SK-N-SH treated with all-trans-retinoic acid at 6 μM for 48 hours (cell line): ENCODE measurements around the gene RAD52.

Experiments
- BACH2 ChIP-seq: fragments of 250-450 bp; sonication (Bioruptor Pico); IDR thresholded peaks from 2 replicates; pipeline ENCODE4 v1.9.0; 2021; ENCODE audit warnings: mild to moderate bottlenecking, borderline replicate concordance
- CREB5 ChIP-seq: fragments of 250-450 bp; sonication (Bioruptor Pico); IDR thresholded peaks from 2 replicates; pipeline ENCODE4 v1.5.1; 2020; ENCODE audit warnings: low read depth, mild to moderate bottlenecking, moderate library complexity
- GLIS3 ChIP-seq: fragments of 250-450 bp; sonication (Bioruptor Pico); IDR thresholded peaks from 2 replicates; pipeline ENCODE4 v1.5.0; 2020; ENCODE audit warnings: mild to moderate bottlenecking, moderate library complexity
- ISL1 ChIP-seq: fragments of 250-450 bp; sonication (Bioruptor Pico); IDR thresholded peaks from 2 replicates; pipeline ENCODE4 v2.1.2; 2022; ENCODE audit warnings: mild to moderate bottlenecking, moderate library complexity
- PATZ1 ChIP-seq: fragments of 250-450 bp; sonication (Bioruptor Pico); IDR thresholded peaks from 2 replicates; pipeline ENCODE4 v1.8.0; 2020; ENCODE audit warnings: mild to moderate bottlenecking, moderate library complexity, borderline replicate concordance
- RARB ChIP-seq: fragments of 250-450 bp; sonication (Bioruptor Pico); IDR thresholded peaks from 2 replicates; pipeline ENCODE4 v1.8.0; 2021; ENCODE audit warnings: mild to moderate bottlenecking, moderate library complexity
- TCF4 ChIP-seq: fragments of 250-450 bp; sonication (Bioruptor Pico); IDR thresholded peaks from 2 replicates; pipeline ENCODE4 v1.8.0; 2021; ENCODE audit warnings: mild to moderate bottlenecking, moderate library complexity, borderline replicate concordance
- TOX ChIP-seq: fragments of 250-450 bp; sonication (Bioruptor Pico); IDR thresholded peaks from 2 replicates; pipeline ENCODE4 v1.8.0; 2021; ENCODE audit warnings: mild to moderate bottlenecking, moderate library complexity, borderline replicate concordance
- ZC3H10 ChIP-seq: fragments of 250-450 bp; sonication (Bioruptor Pico); IDR thresholded peaks from 2 replicates; pipeline ENCODE4 v1.5.1; 2021; ENCODE audit warnings: mild to moderate bottlenecking, moderate library complexity
- ZFP3 ChIP-seq: fragments of 250-450 bp; sonication (Bioruptor Pico); IDR thresholded peaks from 2 replicates; pipeline ENCODE4 v1.5.0; 2020; ENCODE audit warnings: mild to moderate bottlenecking, moderate library complexity
- ZNF565 ChIP-seq: fragments of 450-650 bp; formaldehyde crosslinking; conservative IDR thresholded peaks from 2 replicates; pipeline ENCODE4 v1.5.0; 2020; ENCODE audit warnings: low read depth, mild to moderate bottlenecking, moderate library complexity
- ZNF70 ChIP-seq: fragments of 450-650 bp; formaldehyde crosslinking; IDR thresholded peaks from 2 replicates; pipeline ENCODE4 v1.5.0; 2020; ENCODE audit warnings: mild to moderate bottlenecking, moderate library complexity
- ZNF8 ChIP-seq: fragments of 450-650 bp; formaldehyde crosslinking; IDR thresholded peaks from 2 replicates; pipeline ENCODE4 v1.5.0; 2020; ENCODE audit warnings: mild to moderate bottlenecking, moderate library complexity

GRCh38 chr12:938810-939209 lies 10.7 kb downstream of the RAD52 start:
- TF ChIP-seq ZFP3 (CRISPR knock-in tag): no peak
- TF ChIP-seq PATZ1: no peak
- no peak for TF ChIP-seq TOX (CRISPR knock-in tag)
- TF ChIP-seq BACH2 (CRISPR knock-in tag): no peak
- TF ChIP-seq RARB (CRISPR knock-in tag): no peak
- TF ChIP-seq ZC3H10: no peak
- TF ChIP-seq GLIS3: no peak
- no peak for TF ChIP-seq CREB5 (CRISPR knock-in tag)
- TF ChIP-seq ZNF70 (CRISPR knock-in tag): no peak
- no peak for TF ChIP-seq ZNF565 (CRISPR knock-in tag)
- no peak for TF ChIP-seq ISL1 (CRISPR knock-in tag)
- no peak for TF ChIP-seq TCF4 (CRISPR knock-in tag)
- TF ChIP-seq ZNF8: no peak
